Muscle of arm (tissue), 12 donors: Measurements from ENCODE around the gene ACTL6B. TPM values are rescaled to one million over a fixed set of nuclear protein-coding genes. Genes with fewer than 3 reads are reported as not detected.

Experiments used
- DNase-seq: peaks from one replicate; pipeline ENCODE4 v3.0.0-alpha.2; 2013
- polyA plus RNA-seq, 12 donors: library from polyadenylated mRNA; unstranded; fragments of 120-200 nt; gene quantifications; one replicate each; pipeline ENCODE4 v1.2.1, GENCODE V29; 2013; ENCODE audit not compliant: insufficient read length in 12 of 12

ACTL6B gene
- polyA plus RNA-seq, 12 donors, result 0.21 to 0.30 (median 0.28) TPM; not detected in 9

DNA sequence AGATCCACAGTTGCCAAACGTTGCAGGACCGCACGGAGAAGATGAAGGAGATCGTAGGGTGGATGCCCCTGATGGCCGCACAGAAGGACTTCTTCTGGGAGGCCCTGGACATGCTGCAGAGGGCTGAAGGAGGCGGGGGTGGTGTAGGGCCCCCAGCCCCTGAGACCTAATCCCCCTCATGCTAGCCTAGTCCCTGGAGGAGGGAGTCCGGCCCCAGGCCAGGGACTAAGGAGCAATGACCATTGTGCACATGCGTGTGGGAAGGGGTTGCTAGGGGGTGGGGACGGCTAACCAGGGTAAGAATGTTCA, 55.6 kb downstream of the ACTL6B start:
- DNase-seq, result no peak

GRCh38 chr7:100599911-100600729, 56.1 kb downstream of the ACTL6B start:
- no peak for DNase-seq

DNA sequence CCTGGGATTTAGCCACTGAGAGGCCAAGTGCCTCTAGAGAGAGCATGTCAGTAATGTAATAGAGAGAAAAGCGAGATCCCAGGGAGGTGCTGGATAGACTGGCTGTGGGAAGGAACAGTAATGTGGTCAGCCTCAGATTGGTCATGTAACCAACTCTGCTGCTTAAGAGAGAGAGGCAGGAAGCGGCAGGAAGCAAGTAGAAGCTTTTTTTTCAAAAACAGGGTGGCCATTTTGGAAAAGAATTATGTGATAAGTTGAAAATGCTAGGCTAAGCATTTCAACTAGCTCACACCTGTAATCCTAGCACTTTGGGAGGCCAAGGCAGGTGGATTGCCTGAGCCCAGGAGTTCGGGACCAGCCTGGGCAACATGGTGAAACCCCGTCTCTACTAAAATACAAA, 57.8 kb downstream of the ACTL6B start:
- DNase-seq, result no peak

DNA sequence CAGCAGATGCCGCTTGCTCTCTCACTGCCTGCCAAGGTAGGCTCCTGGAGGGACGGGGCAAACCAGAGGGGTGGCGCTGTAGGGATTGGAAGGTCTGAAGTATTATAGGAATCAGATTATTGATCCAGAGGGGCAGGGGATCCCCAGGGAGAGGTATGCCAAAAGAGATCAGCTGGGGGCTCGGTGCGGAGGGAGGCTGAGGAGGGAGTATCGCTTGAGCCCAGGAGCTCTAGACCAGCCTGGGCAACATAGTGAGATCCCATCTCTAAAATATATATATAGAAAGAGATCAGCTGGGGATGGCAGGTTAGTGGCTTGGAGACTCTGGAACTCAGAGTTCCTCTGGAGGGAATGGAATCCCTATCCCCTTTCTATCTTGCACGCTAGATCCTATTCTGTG, 61.1 kb downstream of the ACTL6B start:
- no peak for DNase-seq

Other genes starting within 250 kb of the ACTL6B start
- 10 to 100 TPM in 2 of 12 donors, 1 to 10 TPM in 9, not detected in 1; 4.5 to 17.3 (median 6.5) TPM for gene ZCWPW1, start 227.7 kb downstream of the ACTL6B start, polyA plus RNA-seq
- 10 to 100 TPM in 11 of 12 donors, not detected in 1; 27.0 to 42.9 (median 32.2) TPM for gene MEPCE, start 226.6 kb downstream of the ACTL6B start, polyA plus RNA-seq
- 10 to 100 TPM in 9 of 12 donors, 1 to 10 TPM in 2, not detected in 1; 9.4 to 27.5 (median 11.9) TPM for gene PPP1R35, start 220.0 kb downstream of the ACTL6B start, polyA plus RNA-seq
- gene SPACDR, start 192.2 kb downstream of the ACTL6B start, polyA plus RNA-seq, result 1 to 10 TPM in 9 of 12 donors, under 1 TPM in 1, not detected in 2; 0.98 to 2.4 (median 1.4) TPM
- 10 to 100 TPM in 11 of 12 donors, not detected in 1; 29.0 to 95.6 (median 38.9) TPM for gene TSC22D4, start 177.2 kb downstream of the ACTL6B start, polyA plus RNA-seq
- gene NYAP1, start 172.5 kb downstream of the ACTL6B start, polyA plus RNA-seq, result 1 to 10 TPM in 11 of 12 donors, not detected in 1; 1.1 to 5.7 (median 1.5) TPM
- gene AGFG2, start 117.2 kb downstream of the ACTL6B start, polyA plus RNA-seq, result 10 to 100 TPM in 6 of 12 donors, 1 to 10 TPM in 5, not detected in 1; 7.8 to 16.8 (median 10.1) TPM
- 10 to 100 TPM in 1 of 12 donors, 1 to 10 TPM in 9, not detected in 2; 1.5 to 10.1 (median 2.8) TPM for gene SAP25, start 82.5 kb downstream of the ACTL6B start, polyA plus RNA-seq
- gene LRCH4, start 70.3 kb downstream of the ACTL6B start, polyA plus RNA-seq, result 10 to 100 TPM in 11 of 12 donors, not detected in 1; 16.7 to 39.5 (median 23.7) TPM
- 1 to 10 TPM in 7 of 12 donors, under 1 TPM in 3, not detected in 2; 0.59 to 2.1 (median 1.1) TPM for gene FBXO24, start 70.1 kb downstream of the ACTL6B start, polyA plus RNA-seq
- gene PCOLCE, start 54.1 kb downstream of the ACTL6B start, polyA plus RNA-seq, result 100 to 1,000 TPM; 170 to 827 (median 228) TPM
- gene MOSPD3, start 43.9 kb downstream of the ACTL6B start, polyA plus RNA-seq, result 10 to 100 TPM in 11 of 12 donors, not detected in 1; 12.5 to 69.6 (median 17.2) TPM
- 1 to 10 TPM in 3 of 12 donors, under 1 TPM in 7, not detected in 2; 0.23 to 2.3 (median 0.72) TPM for gene TFR2, start 14.9 kb downstream of the ACTL6B start, polyA plus RNA-seq
- gene GNB2, start 17.3 kb upstream of the ACTL6B start, polyA plus RNA-seq, result 100 to 1,000 TPM in 11 of 12 donors, not detected in 1; 110 to 178 (median 137) TPM
- gene GIGYF1, start 37.8 kb upstream of the ACTL6B start, polyA plus RNA-seq, result 100 to 1,000 TPM in 1 of 12 donors, 10 to 100 TPM in 11; 18.8 to 473 (median 27.5) TPM
- 10 to 100 TPM in 11 of 12 donors, not detected in 1; 15.5 to 27.0 (median 18.3) TPM for gene POP7, start 49.7 kb upstream of the ACTL6B start, polyA plus RNA-seq
- gene EPO, start 64.0 kb upstream of the ACTL6B start, polyA plus RNA-seq, result under 1 TPM in 3 of 12 donors, not detected in 9; 0.13 to 0.28 (median 0.21) TPM
- gene ZAN, start 77.1 kb upstream of the ACTL6B start, polyA plus RNA-seq, result under 1 TPM in 1 of 12 donors, not detected in 11; 0.03 TPM
- 10 to 100 TPM in 11 of 12 donors, not detected in 1; 31.1 to 74.0 (median 46.4) TPM for gene EPHB4, start 171.1 kb upstream of the ACTL6B start, polyA plus RNA-seq
- gene SLC12A9, start 196.3 kb upstream of the ACTL6B start, polyA plus RNA-seq, result 10 to 100 TPM in 11 of 12 donors, not detected in 1; 11.7 to 38.3 (median 16.3) TPM
- 10 to 100 TPM in 11 of 12 donors, not detected in 1; 26.9 to 72.6 (median 38.8) TPM for gene TRIP6, start 210.9 kb upstream of the ACTL6B start, polyA plus RNA-seq
- gene SRRT, start 218.7 kb upstream of the ACTL6B start, polyA plus RNA-seq, result 100 to 1,000 TPM in 5 of 12 donors, 10 to 100 TPM in 6, not detected in 1; 72.6 to 153 (median 96.4) TPM
- gene UFSP1, start 233.3 kb upstream of the ACTL6B start, polyA plus RNA-seq, result 1 to 10 TPM in 10 of 12 donors, not detected in 2; 1.4 to 3.4 (median 2.0) TPM
- 100 to 1,000 TPM in 2 of 12 donors, 10 to 100 TPM in 9, not detected in 1; 18.9 to 126 (median 70.5) TPM for gene ACHE, start 239.4 kb upstream of the ACTL6B start, polyA plus RNA-seq